DMS 273 (cell line): ENCODE results near the gene C16orf96.

Source experiments
- DNase-seq: peaks from one replicate; lab custom pipeline; 2025; ENCODE audit not compliant: unreplicated experiment; lab: John Stamatoyannopoulos, UW

The C16orf96 gene

DNA sequence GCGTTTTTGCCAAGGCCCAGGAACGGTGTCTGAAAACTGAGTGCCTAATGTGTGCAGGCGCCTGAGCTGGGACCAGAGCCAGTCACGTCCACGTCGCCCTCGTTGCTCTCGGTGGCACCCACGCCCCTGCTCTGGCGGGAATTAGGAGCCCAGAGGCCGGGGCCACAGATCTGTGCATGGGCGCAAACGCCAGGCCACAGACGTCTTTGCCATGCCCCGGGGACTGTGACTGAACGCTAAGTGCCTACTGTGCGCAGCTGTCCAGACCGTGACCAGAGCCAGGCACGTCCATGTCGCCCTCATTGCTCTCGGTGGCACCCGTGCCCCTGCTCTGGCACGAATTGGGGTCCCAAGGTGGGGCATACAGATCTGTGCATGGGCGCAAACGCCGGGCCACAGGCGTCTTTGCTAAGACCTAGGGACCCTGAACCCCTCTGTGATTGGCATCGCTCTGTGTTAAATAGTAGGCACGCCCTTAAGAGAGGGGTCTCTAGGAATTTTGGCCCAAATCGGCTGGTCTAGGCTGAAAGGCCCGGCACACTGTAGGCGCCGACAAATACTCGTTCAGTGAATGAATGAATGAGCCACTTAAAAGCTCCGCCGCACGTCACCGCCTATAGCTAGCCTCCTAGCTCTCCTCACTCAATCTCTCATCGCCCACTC lies 59.4 kb downstream of the C16orf96 start:
- DNase-seq, result no peak

DNA sequence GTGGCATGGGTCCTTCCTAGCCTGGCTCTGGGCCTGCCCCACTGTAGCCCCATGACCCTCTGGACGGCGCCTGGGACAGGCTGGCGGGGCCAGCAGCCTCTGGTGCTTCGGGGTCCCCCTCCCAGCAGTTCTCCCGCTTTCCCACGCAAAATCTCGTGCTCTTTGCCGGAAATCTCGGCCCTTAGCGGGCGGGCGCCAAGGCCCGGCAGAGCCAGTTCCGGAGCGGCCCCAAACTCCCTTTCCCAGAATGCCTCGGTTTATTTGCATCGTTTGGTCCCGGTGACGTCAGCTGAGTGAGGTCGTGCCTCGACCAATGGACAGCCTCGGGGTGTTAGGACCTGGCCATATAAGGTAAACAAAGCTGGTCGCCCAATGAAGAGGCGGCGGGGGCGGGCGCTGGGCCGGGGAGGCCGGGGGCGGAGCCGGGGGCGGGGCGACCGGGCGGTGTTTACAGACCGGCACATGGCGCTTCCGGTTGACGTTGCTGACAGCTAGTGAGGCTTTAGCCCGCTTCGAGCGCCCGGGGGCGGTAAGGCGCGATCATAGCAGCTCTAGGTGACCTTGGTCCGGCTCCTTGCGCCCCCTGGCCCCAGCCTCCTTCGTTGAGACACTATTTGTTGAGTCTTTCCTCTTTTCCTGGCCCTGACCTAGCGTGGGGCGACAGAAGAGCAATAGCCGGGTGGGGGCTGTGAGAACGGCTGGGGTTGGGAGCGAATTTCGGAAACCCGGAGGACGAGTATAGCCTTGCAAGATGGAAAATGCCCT lies 60.1 kb downstream of the C16orf96 start:
- DNase-seq, result peak; percentile 100

DNA sequence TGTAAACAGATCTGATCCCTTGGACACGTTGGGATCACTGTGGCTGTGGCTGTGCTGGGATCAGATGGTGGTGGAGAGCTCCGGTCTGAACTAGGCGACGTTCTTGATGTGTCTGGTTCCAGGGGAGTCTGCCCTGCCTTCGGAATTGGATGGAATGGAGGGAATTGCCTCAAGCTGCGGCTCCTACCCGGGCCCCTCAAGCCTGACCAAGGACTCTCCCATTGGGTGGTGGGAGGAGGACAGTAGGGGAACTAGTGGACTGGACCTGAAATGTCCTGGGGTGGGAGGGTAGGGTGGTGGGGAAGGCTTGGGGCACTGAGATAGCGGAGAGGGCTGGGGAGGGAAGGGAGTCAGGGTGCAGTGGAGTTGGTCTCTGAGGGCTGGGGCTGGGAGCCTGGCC lies 61.7 kb downstream of the C16orf96 start:
- no peak for DNase-seq

DNA sequence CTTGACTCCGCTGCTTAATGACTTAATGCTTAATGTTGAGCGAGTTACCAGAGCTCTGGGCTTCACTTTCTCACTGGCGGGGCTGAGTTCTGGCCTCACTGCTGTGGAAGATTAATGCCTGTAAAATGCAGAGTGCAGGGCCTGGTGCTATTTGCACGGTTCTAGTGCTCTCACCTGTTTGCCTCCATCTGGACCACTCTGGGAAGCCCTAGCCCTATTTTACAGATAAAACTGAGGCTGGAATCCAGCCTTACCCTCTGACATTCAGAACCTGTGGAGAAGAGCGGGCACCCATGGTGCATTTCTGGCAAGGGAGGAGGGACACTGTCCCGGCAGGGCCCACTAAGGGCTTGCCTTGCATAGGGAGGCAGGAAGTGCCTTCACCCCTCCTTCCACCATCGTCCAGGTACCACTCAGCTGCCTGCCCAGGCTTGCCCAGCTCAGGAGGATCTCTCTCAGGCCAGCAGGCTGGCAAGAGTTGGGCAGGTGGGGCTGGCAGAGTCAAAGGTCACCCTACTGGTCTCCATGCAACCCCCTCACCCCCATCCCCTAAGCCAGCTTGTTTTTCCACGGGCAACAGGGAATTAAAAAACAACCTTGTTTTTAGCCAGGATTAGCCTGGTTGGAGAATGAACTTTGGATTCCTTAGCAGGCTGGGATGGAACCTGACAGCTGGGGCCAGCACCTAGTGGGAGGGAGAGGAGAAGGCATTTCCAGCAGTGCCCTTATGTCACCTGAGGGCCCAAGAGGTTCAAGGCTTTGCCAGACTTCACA lies 62.7 kb downstream of the C16orf96 start:
- DNase-seq, result peak; percentile 36

DNA sequence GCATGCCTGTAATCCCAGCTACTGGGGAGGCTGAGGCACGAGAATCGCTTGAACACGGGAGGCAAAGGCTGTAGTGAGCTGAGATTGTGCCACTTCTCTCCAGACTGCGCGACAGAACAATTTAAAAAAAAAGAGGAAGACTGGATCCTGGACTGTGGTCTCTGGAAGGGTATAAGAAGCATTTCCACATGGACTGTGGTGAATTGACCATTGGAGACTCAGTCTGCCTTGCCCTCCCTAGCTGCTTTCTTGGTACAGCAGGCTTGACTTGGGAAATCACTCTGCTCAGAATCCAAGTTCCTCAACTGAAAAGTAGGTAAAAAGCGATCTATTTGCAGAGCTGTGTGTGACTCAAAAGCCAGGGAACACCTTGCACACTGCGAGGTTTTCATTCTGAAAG lies 67.5 kb downstream of the C16orf96 start:
- DNase-seq, result no peak

DNA sequence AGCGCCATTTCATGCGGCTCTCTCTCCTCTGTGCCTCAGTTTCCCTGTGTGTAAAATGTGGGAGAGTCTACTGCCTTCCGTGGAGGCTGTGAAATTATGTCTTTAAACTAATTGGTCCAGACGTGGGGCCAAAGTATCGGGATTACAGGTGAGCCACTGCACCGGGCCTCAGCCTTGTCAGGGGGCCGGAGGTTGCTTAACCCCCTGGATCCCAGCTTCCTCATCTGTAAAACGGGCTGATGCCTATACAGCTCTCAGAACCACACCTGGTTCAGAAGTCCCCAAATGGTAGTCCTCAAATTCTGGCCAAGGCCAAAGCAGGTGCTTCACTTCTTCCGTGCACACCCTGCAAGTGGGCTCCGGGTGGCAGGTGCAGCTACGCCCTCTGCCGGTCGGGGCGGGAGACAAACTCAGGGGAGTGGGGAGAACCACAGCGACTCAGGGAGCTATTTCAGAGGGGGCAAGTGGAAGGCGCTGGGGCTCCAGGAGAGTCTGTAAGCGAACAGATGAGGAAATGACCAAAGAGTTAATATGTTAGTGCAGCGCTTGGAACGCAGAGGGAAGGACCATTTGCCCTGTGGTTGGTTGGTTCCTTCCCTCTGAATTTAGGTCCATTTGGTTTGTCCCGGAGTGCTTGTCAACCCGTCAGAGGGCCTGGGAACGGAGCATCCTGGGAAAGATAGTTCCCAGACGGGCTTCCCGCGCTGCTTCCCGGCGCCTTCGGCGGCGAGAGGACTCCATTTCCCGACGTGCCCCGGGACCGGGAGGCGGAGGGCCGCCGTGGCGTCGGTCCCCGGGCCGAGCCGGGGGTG lies 68.1 kb downstream of the C16orf96 start, which contains the start of gene MGRN1:
Gene MGRN1, plus strand, starts transcription at position 812 of the 812 bp plus-strand sequence. CDS start 135 bp downstream, outside the sequence.
- peak; percentile 99 for DNase-seq

DNA sequence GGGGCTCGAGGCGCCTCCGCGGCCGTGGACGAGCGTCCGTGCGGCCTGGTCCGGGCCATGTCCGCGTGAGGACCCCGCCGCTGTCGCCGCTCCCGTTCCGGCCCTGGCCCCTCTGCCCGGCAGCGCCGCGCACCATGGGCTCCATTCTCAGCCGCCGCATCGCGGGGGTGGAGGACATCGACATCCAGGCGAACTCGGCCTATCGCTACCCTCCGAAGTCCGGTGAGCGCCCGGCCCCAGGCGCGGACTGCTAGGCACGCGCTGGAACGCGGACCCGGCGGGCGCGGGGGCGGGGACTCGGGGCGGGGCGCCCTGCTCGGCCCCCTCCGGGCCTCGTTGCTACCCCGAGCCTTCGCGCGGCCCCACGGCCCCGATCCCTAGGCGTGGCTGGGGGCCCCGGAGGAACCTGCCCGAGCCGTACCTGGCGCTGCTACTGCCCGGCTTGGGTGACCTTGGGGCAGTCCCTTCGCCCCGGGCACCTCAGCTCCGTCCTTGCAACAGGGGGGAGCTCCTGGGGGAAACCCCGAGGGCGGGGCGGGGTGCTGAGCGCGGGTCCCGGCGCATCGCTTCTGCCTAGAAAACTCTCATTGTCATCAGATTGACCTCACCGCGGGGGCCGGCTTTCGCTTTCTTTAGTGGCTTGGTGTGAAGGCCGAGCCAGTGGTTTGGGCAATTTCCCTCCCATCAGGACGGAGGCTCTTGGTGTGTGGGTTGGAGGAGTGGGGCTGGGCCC lies 68.9 kb downstream of the C16orf96 start:
- peak; percentile 79 for DNase-seq

DNA sequence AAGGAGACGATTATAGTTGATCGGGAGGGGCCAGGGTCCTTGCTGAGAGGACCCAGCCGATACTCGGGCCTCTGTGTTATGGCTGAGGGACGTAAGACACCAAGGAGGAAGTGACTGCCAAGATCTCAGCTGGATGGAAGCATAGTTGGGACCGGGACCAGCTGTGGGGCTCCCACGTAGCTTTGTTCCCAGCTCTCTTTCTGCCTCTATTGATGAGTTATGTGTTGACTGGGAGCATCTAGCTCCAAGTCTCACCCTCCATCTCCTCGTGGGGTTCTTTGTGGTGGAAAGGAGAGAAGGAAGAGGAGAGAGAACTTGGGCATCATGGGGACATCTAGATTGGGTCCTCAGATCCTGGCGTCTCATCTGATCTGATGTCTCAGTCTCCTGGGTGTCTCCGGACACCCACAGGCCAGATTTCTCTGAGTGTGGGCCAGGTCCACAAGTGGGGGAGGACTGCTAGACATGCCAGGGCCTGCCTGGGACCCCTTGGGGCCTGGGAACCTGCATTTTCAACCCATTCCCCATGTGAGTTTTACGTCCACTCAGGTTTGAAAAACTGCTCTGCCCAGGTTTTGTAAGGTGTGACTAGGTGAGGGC lies 69.5 kb downstream of the C16orf96 start:
- DNase-seq, result no peak

DNA sequence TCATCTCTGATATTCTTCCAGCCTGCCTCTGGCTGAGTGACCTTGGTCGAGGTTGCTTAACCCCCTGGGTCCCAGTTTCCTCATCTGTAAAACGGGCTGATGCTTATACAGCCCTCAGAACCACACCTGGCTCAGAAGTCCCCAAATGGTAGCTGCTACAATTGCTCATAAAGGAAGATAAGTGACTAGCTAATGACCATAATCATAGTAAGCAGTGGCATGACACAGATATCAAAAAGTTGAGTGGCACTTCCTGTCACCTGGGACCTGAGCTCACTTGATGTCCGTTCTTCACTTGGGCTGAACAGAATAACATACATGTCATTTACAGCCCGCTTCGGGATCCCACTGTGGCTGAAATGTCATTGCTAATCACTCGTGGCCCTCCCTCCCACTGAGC lies 70.3 kb downstream of the C16orf96 start:
- DNase-seq, result no peak

DNA sequence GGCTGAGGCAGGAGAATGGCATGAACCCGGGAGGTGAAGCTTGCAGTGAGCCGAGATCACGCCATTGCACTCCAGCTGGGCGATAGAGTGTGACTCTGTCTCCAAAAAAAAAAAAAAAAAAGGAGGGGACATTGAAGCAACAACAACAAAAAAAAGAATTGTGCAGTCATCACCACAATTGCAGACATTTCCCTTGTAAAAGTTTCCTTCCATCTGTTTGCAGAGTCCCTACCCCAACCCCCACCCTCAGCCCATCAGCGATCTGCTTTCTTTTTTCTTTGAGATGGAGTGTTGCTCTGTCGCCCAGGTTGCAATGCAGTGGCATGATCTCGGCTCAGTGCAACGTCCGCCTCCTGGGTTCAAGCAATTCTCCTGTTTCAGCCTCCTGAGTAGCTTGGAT lies 72.1 kb downstream of the C16orf96 start:
- DNase-seq, result no peak

DNA sequence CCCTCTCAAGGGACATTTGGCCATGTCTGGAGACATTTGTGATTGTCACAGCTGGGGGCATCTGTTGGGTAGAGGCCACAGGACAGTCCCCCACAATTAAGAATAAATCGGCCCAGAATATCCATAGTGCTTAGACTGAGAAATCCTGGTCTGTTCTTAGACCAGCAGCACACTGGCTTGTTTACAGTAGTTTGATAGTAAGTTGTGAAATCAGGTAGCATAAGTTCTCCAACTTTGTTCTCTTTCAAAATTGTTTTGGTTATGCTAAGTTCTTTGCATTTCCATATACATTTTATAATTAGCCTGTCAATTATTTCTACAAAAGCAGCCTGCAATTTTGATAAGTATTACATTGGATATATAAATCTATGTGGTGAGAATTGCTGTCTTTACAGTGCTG lies 75.3 kb downstream of the C16orf96 start:
- DNase-seq, result no peak

DNA sequence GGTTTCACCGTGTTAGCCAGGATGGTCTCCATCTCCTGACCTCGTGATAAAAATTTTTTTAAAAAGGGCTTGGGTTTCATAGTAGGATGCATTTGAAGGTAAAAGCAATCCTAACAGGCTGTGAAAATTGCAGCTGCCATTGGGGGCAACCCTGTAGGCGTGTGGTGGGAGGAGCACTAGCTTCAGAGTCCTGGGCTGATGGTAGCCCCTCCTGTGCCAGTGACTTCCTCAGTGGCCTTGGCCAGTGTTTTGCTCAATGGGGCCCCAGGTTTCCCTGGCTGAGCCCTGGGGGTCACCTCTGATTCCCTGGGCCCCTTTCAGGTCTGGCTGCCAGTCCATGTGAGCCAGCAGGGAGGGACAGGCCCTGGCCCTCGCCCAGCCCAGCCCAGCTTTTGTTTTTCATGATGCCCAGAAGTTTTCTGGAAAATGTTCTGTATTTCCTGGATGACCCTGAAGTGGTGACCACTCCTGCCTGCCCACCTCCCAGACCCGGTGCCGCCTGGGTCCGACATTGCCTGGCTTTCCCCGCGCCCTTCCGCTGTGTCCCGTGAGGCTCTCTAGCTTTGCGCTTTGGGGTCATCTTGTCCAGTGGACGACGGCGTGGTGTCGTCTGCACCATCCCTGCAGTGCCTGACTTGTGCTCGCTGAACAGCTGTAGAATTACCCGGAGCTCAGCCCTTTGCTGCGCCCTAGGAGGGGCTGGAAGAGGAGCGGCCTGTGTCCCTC lies 77.9 kb downstream of the C16orf96 start:
- DNase-seq, result no peak

DNA sequence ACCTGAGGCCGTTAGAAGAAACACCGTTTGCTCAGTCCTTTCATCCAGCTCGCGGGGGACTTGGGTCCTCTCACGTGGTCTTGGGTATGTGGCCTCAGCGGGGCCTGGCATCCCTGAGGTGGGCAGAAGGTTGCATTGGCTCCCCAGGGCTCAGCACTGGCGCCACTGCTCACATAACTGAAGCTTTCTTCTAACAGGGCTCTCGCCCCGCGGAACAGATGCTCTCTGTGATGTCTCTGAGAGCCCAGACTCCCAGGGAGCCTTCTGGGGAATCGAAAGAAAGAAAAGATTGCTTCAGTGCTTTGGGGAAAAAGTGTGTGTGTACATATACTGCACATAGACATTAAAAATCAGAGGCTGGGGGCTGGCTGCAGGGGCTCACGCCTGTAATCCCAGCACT lies 78.6 kb downstream of the C16orf96 start:
- DNase-seq, result no peak

DNA sequence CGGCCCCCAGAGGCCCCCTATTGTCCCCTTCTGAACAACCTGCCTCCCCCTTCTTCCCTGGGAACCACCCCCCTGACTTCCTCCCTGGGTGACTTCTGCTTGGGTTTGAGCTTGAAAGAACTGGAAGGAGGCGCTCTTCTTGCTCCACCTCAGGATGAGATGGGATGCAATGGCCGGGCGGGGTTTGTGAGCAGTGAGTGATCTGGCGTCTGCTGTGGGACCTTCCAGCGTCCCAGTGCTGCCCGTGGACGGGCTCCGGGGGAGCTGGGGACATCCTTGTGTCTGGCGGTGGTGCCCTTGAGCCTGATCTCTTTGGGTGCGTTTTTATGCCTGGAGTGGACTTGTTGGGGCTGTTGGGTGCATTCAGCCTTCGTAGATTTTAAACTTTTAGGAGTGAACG lies 80.1 kb downstream of the C16orf96 start:
- DNase-seq, result no peak

DNA sequence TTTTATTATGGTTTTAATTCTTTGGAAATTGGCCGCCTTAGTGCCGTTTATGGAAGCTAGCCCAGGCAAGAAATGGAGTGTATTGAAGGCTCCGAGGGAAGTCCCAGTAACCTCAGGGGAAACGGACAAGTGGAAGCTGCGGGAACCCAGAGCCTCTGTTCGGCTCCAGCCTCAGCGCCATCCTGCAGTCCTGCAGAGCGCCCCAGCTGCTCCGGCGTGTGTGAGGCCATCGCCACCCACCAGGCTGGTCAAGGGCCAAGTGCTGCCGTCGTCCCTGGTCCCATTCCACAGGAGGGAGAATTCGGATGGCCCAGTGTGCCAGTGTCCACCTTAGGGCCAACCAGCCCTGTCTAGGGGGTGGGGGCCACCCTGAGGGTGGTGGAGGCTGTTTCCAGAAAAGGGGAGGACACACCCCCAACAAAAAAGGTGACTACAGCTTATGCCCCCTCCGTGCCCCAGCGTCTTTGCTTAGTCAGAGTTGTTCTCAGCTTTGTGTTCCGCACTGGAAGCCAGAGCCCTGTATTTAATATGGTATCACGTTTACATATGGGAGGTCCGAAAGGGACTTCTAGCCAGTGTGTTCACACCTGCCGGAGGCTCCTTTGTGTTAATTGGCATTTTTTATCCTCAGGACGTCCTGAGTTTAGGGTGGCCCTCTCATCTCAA lies 81.5 kb downstream of the C16orf96 start:
- DNase-seq, result no peak

DNA sequence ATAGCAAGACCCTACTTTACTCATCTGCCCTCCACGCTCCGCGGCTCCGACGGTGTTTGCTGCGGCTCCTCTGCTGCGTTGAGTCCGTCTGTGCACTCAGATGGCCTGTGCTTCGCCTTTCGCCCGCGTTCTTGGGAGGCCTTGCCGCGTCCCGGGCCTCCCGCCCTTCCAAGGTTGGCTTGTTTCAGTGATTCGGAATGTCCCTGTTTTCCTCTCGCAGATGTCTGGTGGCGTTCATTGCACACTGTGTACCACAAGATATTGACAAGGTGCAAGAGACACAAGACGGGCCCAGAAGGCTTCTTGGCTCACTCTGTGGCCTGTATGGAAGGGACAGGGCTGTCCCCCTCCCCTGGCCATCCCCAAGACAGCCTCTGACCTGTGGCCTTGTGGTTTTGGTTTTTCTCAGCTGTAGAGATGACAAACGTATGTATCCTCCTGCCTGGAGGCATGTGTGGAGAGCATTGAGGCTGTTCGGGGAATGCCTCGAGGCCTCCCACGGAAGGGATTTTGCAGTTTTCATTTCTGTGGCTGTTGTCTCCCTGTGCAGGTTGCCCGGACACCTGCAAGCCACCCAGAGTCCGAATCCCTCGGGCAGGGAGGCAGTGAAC lies 83.9 kb downstream of the C16orf96 start:
- DNase-seq, result no peak

DNA sequence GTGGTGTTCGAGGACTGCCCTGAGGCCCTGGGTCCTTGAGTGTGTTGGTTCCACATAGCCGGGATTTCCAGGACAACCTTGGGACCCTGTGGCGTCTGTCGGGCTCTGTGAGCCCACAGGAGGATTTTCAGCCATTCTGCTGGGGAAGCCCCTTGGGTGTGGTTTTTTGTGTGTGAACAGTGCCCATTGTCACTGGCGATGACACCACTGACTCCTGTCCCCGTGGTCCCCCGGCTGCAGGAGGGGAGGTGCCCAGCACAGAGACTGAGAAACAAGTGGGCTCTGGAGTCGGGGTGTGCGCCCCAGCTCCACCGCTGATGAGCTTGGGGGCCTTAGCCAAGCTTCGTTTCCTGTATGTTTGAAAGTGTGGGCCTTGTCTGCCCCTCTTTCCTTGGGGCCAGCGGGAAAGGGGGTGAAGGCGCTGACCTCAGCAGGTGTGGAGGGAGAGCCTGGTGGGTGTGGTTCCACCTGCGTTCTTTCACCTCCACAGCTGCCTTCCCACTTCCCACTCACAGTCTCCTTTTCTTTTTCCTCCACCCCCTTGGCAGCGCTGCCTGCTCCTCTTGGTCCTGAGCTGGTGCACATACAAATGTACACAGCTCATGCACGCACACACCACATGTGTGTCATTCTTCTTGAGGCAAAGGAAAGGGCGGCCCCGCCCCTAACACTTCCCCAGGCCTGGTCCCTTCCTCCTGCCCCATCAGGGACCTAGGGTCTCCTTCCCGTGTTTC lies 84.6 kb downstream of the C16orf96 start:
- DNase-seq, result no peak

DNA sequence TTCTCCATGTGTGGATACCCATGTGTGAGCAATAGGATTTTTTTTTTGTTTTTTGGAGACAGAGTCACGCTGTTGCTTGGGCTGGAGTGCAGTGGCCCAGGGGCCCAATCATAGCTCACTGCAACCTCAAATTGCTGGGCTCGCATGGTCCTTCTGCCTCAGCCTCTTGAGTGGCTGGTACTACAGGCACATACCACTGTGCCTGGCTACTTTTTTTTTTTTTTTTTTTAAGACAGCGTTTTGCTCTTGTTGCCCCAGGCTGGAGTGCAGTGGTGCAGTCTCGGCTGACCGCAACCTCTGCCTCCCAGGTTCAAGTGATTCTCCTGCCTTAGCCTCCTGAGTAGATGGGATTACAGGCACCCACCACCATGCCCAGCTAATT lies 85.2 kb downstream of the C16orf96 start:
- DNase-seq, result no peak
